H1 (cell line): ENCODE measurements around the gene MZF1. TPM values are rescaled to one million over a fixed set of nuclear protein-coding genes. Genes with fewer than 3 reads are reported as not detected.
A peak's percentile ranks its signal among the peaks of the same experiment; 100 is the strongest.

Experiments used
- CTCF ChIA-PET: fragments of 300-600 bp; sonication (Branson Sonifier 250); formaldehyde crosslinking; loops from one replicate; lab custom pipeline; 2021; ENCODE audit not compliant: partially characterized antibody; lab: Charles Lee
- POLR2A ChIA-PET: fragments of 300-600 bp; sonication (Branson Sonifier 250); formaldehyde crosslinking; loops from one replicate; lab custom pipeline; 2021; ENCODE audit warnings: inconsistent platforms; ENCODE audit not compliant: partially characterized antibody; lab: Charles Lee
- DNase-seq, 2 experiments: peaks; one replicate each; pipeline versions ENCODE4 v3.0.0 to v3.0.0-alpha.2; 2010 to 2022; ENCODE audit warnings: low spot score in 2 of 2, low read depth in 1 of 2, mixed read lengths in 1 of 2
- FAIRE-seq: peaks from 2 replicates; lab custom pipeline; 2011; peaks lifted over from hg19 to GRCh38; lab: Jason Lieb, UNC
- H2AFZ ChIP-seq: 2 replicates; pipeline ENCODE4 v1.8.1; 2012; ENCODE audit warnings: low read length, inconsistent platforms
- H2AK5ac ChIP-seq: 2 replicates; pipeline ENCODE4 v1.6.1; 2013; ENCODE audit warnings: low read depth, low read length
- H2BK120ac ChIP-seq: replicated peaks from 2 replicates; pipeline ENCODE3; 2013; ENCODE audit warnings: low read depth, low read length, inconsistent platforms
- H2BK12ac ChIP-seq: 2 replicates; pipeline ENCODE4 v1.6.1; 2013; ENCODE audit warnings: low read depth, low read length
- H2BK15ac ChIP-seq: 2 replicates; pipeline ENCODE4 v1.6.1; 2013; ENCODE audit warnings: low read length
- H2BK20ac ChIP-seq: 2 replicates; pipeline ENCODE4 v1.6.1; 2013; ENCODE audit warnings: low read length
- H2BK5ac ChIP-seq: 2 replicates; pipeline ENCODE4 v1.6.1; 2013; ENCODE audit warnings: low read depth, low read length
- H3K14ac ChIP-seq: 2 replicates; pipeline ENCODE4 v1.6.1; 2013; ENCODE audit warnings: inconsistent platforms; ENCODE audit not compliant: insufficient read length
- H3K18ac ChIP-seq: 2 replicates; pipeline ENCODE4 v1.6.1; 2013; ENCODE audit warnings: low read length; ENCODE audit errors: extremely low read depth
- H3K23ac ChIP-seq: 2 replicates; pipeline ENCODE4 v1.6.1; 2013; ENCODE audit warnings: inconsistent platforms; ENCODE audit not compliant: insufficient read length
- H3K23me2 ChIP-seq: 2 replicates; pipeline ENCODE4 v1.6.1; 2013; ENCODE audit warnings: low read depth, low read length
- H3K27ac ChIP-seq: 2 replicates; pipeline ENCODE4 v1.6.1; 2011; ENCODE audit warnings: low read depth, low read length, inconsistent platforms
- H3K27me3 ChIP-seq, 4 experiments: replicated peaks in 1 of 4; 1 replicate in 1 of 4; 2 replicates in 3 of 4; pipeline versions ENCODE4 v1.6.1 to v1.8.1; 2011 to 2013; ENCODE audit warnings: low read length in 3 of 4, mild to moderate bottlenecking in 3 of 4, inconsistent platforms in 2 of 4, mixed read lengths in 2 of 4, moderate library complexity in 1 of 4; ENCODE audit not compliant: control insufficient read depth in 3 of 4, insufficient read depth in 3 of 4; ENCODE audit errors: extremely low read depth in 1 of 4
- H3K36me3 ChIP-seq, 4 experiments: 2 replicates each; pipeline versions ENCODE4 v1.6.1 to v1.8.1; 2011 to 2013; ENCODE audit warnings: mild to moderate bottlenecking in 4 of 4, low read length in 3 of 4, moderate library complexity in 2 of 4, control low read depth in 1 of 4, inconsistent platforms in 1 of 4; ENCODE audit not compliant: insufficient read depth in 4 of 4, control insufficient read depth in 2 of 4
- H3K4ac ChIP-seq: replicated peaks from 2 replicates; pipeline ENCODE3; 2013; ENCODE audit warnings: low read length, low read depth, mixed read lengths, inconsistent platforms; ENCODE audit not compliant: insufficient read length
- H3K4me1 ChIP-seq, 4 experiments: replicated peaks in 1 of 4; 1 replicate in 1 of 4; 2 replicates in 3 of 4; pipeline versions ENCODE4 v1.6.1 to v1.8.1; 2011 to 2013; ENCODE audit warnings: low read length in 3 of 4, inconsistent platforms in 2 of 4, mixed read lengths in 1 of 4; ENCODE audit not compliant: insufficient read depth in 4 of 4, control insufficient read depth in 3 of 4
- H3K4me2 ChIP-seq, 2 experiments: 2 replicates each; pipeline versions ENCODE4 v1.6.1 to v1.8.1; 2011 to 2013; ENCODE audit warnings: low read depth in 2 of 2, low read length in 2 of 2, control low read depth in 1 of 2, inconsistent platforms in 1 of 2, mild to moderate bottlenecking in 1 of 2; ENCODE audit not compliant: insufficient read depth in 1 of 2
- H3K4me3 ChIP-seq, 4 experiments: fragments of 200-600, 300-600 bp in 1 of 4; sonication (generic), shearing (Covaris generic), sonication (Bioruptor Twin) in 1 of 4; 2 replicates each; pipeline versions ENCODE4 v1.5.1 to v1.8.1; 2011 to 2016; ENCODE audit warnings: low read length in 4 of 4, low read depth in 3 of 4, control low read depth in 2 of 4, inconsistent platforms in 2 of 4, mild to moderate bottlenecking in 2 of 4, mixed read lengths in 1 of 4, moderate library complexity in 1 of 4; ENCODE audit not compliant: insufficient read depth in 2 of 4; ENCODE audit errors: extremely low read depth in 1 of 4
- H3K56ac ChIP-seq: replicated peaks from 2 replicates; pipeline ENCODE3; 2013; ENCODE audit warnings: low read depth, mild to moderate bottlenecking, mixed read lengths, low read length, inconsistent platforms; ENCODE audit not compliant: insufficient read length
- H3K79me1 ChIP-seq: 2 replicates; pipeline ENCODE4 v1.6.1; 2013; ENCODE audit warnings: low read depth, low read length, control low read depth
- H3K79me2 ChIP-seq, 2 experiments: 2 replicates each; pipeline versions ENCODE4 v1.6.1 to v1.8.1; 2012 to 2013; ENCODE audit warnings: low read length in 2 of 2, mild to moderate bottlenecking in 2 of 2, inconsistent platforms in 1 of 2; ENCODE audit not compliant: insufficient read depth in 2 of 2, control insufficient read depth in 1 of 2
- H3K9ac ChIP-seq, 4 experiments: replicated peaks in 1 of 4; 1 replicate in 1 of 4; 2 replicates in 3 of 4; pipeline versions ENCODE4 v1.6.1 to v1.8.1; 2011 to 2013; ENCODE audit warnings: low read depth in 3 of 4, low read length in 3 of 4, control low read depth in 2 of 4, mild to moderate bottlenecking in 2 of 4, moderate library complexity in 2 of 4, inconsistent platforms in 1 of 4; ENCODE audit errors: extremely low read depth in 1 of 4
- H3K9me3 ChIP-seq, 2 experiments: 2 replicates each; pipeline versions ENCODE4 v1.6.1 to v1.8.1; 2012 to 2013; ENCODE audit warnings: mild to moderate bottlenecking in 2 of 2, moderate library complexity in 2 of 2, control low read depth in 1 of 2, inconsistent platforms in 1 of 2, low read depth in 1 of 2, low read length in 1 of 2, mixed read lengths in 1 of 2; ENCODE audit not compliant: insufficient read depth in 2 of 2
- H4K20me1 ChIP-seq, 2 experiments: replicated peaks in 1 of 2; 2 replicates each; pipeline versions ENCODE3 to v1.8.1; 2011 to 2013; ENCODE audit warnings: inconsistent platforms in 2 of 2, low read length in 2 of 2, mild to moderate bottlenecking in 1 of 2; ENCODE audit not compliant: insufficient read depth in 2 of 2, control insufficient read depth in 1 of 2
- H4K5ac ChIP-seq: 2 replicates; pipeline ENCODE4 v1.6.1; 2013; ENCODE audit warnings: low read length, low read depth, mixed read lengths, inconsistent platforms; ENCODE audit not compliant: insufficient read length
- H4K8ac ChIP-seq: 2 replicates; pipeline ENCODE4 v1.8.0; 2013; ENCODE audit warnings: mild to moderate bottlenecking, moderate library complexity, low read length, inconsistent platforms; ENCODE audit not compliant: insufficient read depth; ENCODE audit errors: extremely low read depth
- H4K91ac ChIP-seq: replicated peaks from 2 replicates; pipeline ENCODE3; 2013; ENCODE audit warnings: low read length, mixed read lengths, inconsistent platforms; ENCODE audit not compliant: insufficient read length
- BCL11A ChIP-seq, 2 experiments: IDR thresholded peaks; one replicate each; pipeline ENCODE4 v1.6.1; 2011; ENCODE audit warnings: low read depth in 2 of 2, low read length in 2 of 2, mild to moderate bottlenecking in 2 of 2
- EP300 ChIP-seq, 2 experiments: IDR thresholded peaks; 1 replicate in 1 of 2; 2 replicates in 1 of 2; pipeline ENCODE4 v1.6.1; 2011 to 2012; ENCODE audit warnings: low read depth in 2 of 2, low read length in 2 of 2, mild to moderate bottlenecking in 2 of 2, borderline replicate concordance in 1 of 2, inconsistent platforms in 1 of 2, moderate library complexity in 1 of 2
- FOSL1 ChIP-seq: IDR thresholded peaks from 2 replicates; pipeline ENCODE4 v1.6.1; 2011; ENCODE audit warnings: mild to moderate bottlenecking, low read depth, low read length, moderate library complexity; ENCODE audit not compliant: insufficient read depth
- HDAC6 ChIP-seq: IDR thresholded peaks from one replicate; pipeline ENCODE4 v1.7.1; 2012; ENCODE audit warnings: low read depth, mild to moderate bottlenecking, inconsistent platforms, low read length, moderate library complexity
- PHF8 ChIP-seq: fragments of 200-600 bp; sonication (generic); conservative IDR thresholded peaks from 2 replicates; pipeline ENCODE4 v1.7.1; 2012; ENCODE audit warnings: low read depth, mild to moderate bottlenecking, inconsistent platforms, low read length, moderate library complexity
- RBBP5 ChIP-seq: IDR thresholded peaks from 2 replicates; pipeline ENCODE4 v1.7.1; 2012; ENCODE audit warnings: low read depth, mild to moderate bottlenecking, inconsistent platforms, low read length, moderate library complexity, borderline replicate concordance
- SIRT6 ChIP-seq: IDR thresholded peaks from one replicate; pipeline ENCODE4 v1.7.1; 2012; ENCODE audit warnings: low read length, inconsistent platforms
- SRF ChIP-seq: IDR thresholded peaks from 2 replicates; pipeline ENCODE4 v1.6.1; 2011; ENCODE audit warnings: mild to moderate bottlenecking, low read depth, low read length, moderate library complexity
- WGBS, 2 experiments: shearing (Covaris generic) in 1 of 2; methylation state at CpG; one replicate each; pipeline versions ENCODE4 v1.1.6 to v1.1.7; 2013 to 2015; ENCODE audit warnings: low lambda C conversion rate in 2 of 2, mixed read lengths in 2 of 2, inconsistent platforms in 1 of 2, low coverage in 1 of 2, missing lambda C conversion rate in 1 of 2; ENCODE audit not compliant: insufficient replicate concordance in 2 of 2, insufficient coverage in 1 of 2, insufficient read length in 1 of 2; ENCODE audit errors: extremely low coverage in 1 of 2, missing lambda C conversion rate in 1 of 2; 5-methylcytosine and 5-hydroxymethylcytosine counted together
- polyA plus RNA-seq, 7 experiments: library from polyadenylated mRNA; depleted of rRNA in 3 of 7; stranded (reverse) in 5 of 7; unstranded in 2 of 7; fragments of >200 nt in 5 of 7; fragments of 200-250 nt in 2 of 7; gene quantifications; 1 replicate in 5 of 7; 2 replicates in 1 of 7; 4 replicates in 1 of 7; pipeline versions ENCODE4 v1.2.1 to v1.2.3, GENCODE V29; 2011 to 2013; ENCODE audit warnings: missing spikeins in 2 of 7, mixed read lengths in 2 of 7
- total RNA-seq: library from RNA; stranded (reverse); fragmentation: NEBNext Ultra II Directional; extraction: Animal tissue kit (Norgen Biotek cat#: 25700); gene quantifications from 2 replicates; pipeline ENCODE4 v1.2.1, GENCODE V29; 2021
- TF ChIP-seq, protein P1 (sequence below): IDR thresholded peaks from 2 replicates; pipeline ENCODE4 v1.6.1; 2012; ENCODE audit warnings: low read length, inconsistent platforms

The MZF1 gene
- total and polyA plus RNA-seq, 2 of the 8 experiments (the other 6 are each of a cell fraction or from before 2014, with no cell fraction given): 15.2 to 25.0 TPM

DNA sequence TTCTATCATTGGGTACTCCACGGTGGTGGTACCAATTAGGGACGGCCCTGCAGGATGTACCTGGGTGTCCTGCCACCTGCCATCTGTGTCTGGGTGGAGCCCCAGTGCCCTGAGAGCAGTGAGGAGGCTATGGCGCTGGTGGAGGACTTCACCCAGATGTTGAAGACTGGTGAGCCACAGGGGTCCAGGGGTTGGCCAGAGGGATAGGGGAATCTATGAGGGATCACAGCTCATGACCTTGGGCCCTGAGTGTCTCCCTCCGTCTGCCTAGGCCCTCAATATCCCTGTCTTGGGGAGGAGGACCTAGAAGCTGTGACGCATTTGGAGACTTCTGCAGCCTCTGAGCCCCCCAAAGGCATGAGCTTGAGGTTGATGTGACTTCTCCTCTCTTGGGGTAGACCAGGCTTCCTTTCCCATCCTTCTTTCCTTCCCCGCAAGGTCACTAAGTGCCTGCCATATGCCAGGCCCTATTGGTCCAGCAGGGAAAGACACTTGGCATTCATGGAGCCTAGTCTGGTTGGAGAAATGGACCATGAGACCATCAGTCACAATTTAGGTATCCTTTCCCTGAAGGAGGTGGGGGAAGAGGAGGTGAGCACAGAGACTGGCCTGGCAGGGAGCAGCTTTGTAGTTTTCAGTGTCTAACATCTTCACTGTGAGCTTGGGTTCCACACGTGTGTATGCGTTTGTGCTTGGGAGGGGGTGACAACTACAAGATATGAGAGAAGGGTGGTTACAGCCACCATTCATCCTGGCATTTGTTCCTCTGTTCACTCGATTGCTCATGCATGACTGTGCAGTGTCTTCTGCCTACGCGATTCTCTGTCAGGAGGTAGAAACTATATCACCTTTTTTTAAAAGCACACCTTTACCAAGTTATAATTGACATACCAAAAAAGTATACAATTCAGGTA is 5.1 kb upstream of the MZF1 start:
- no peak overlapping the region for H3K56ac ChIP-seq
- H2BK15ac ChIP-seq: no peak overlapping the region
- H3K9ac ChIP-seq: no peak overlapping the region
- WGBS, 2 experiments: 93% methylated on average over 11 of the region's 11 CpGs; no CpG with 5 or more reads in 1 of the 2 experiments
- H2AK5ac ChIP-seq: peak overlapping the region; percentile 67; the same call in 1 of the 2 replicates
- H3K4me3 ChIP-seq: no peak overlapping the region
- peaks cover 11% of the 10 kb centered on the region for H3K23me2 ChIP-seq
- peaks cover 0 to 14% (median 0%) of the 10 kb centered on the region in 4 experiments; a peak in 4 of 7 replicates for H3K4me1 ChIP-seq
- no peak overlapping the region for H3K4ac ChIP-seq
- H4K5ac ChIP-seq: no peak overlapping the region
- DNase-seq: no peak
- H4K91ac ChIP-seq: no peak overlapping the region
- no peak overlapping the region for H2BK20ac ChIP-seq
- H3K36me3 ChIP-seq: peaks cover 0 to 3% (median 0%) of the 10 kb centered on the region in 4 experiments; a peak in 1 of 8 replicates
- no peaks in the 10 kb centered on the region for H3K79me1 ChIP-seq
- no peak overlapping the region for H2BK5ac ChIP-seq
- no peak overlapping the region for H2BK120ac ChIP-seq
- POLR2A ChIA-PET: interaction anchor here (0.7 to 8.4 kb wide), 6 partner anchors 16 to 78 kb away, joined by 3 to 82 read pairs (median 4); partner anchors contain the start of gene ZBTB45
- no peaks in the 10 kb centered on the region for H3K27me3 ChIP-seq
- peaks cover 0 to 3% of the 10 kb centered on the region in 2 experiments; a peak in 1 of 4 replicates for H3K79me2 ChIP-seq
- H3K4me2 ChIP-seq: no peak overlapping the region
- no peak overlapping the region for H3K23ac ChIP-seq
- peaks cover 0 to 11% of the 10 kb centered on the region in 2 experiments for H4K20me1 ChIP-seq
- no peak overlapping the region for H3K18ac ChIP-seq
- no peak overlapping the region for H2AFZ ChIP-seq
- H4K8ac ChIP-seq: no peak overlapping the region
- FAIRE-seq: no peak
- H3K14ac ChIP-seq: no peak overlapping the region
- no peaks in the 10 kb centered on the region for H3K9me3 ChIP-seq
- no peak overlapping the region for H3K27ac ChIP-seq
- CTCF ChIA-PET: interaction anchor here (0.9 to 3.1 kb wide), 5 partner anchors 16 to 60 kb away, joined by 3 to 18 read pairs (median 7); partner anchors contain the start of gene ZBTB45
- H2BK12ac ChIP-seq: 0 out of 2 replicates have a peak overlapping the region, but pooled peaks have one; percentile 27
- TF ChIP-seq EP300 (IDR thresholded peaks at IDR 0.05; ENCODE audit: borderline replicate concordance in 1 of 2, low read depth in 2 of 2, low read length in 2 of 2) (no peak), FOSL1 (no peak), SIRT6 (no peak), HDAC6 (no peak), BCL11A (IDR thresholded peaks at IDR 0.05; ENCODE audit: low read depth in 2 of 2, low read length in 2 of 2) (no peak), RBBP5 (no peak), SRF (no peak), PHF8 (no peak)
- TF ChIP-seq, protein P1, sequence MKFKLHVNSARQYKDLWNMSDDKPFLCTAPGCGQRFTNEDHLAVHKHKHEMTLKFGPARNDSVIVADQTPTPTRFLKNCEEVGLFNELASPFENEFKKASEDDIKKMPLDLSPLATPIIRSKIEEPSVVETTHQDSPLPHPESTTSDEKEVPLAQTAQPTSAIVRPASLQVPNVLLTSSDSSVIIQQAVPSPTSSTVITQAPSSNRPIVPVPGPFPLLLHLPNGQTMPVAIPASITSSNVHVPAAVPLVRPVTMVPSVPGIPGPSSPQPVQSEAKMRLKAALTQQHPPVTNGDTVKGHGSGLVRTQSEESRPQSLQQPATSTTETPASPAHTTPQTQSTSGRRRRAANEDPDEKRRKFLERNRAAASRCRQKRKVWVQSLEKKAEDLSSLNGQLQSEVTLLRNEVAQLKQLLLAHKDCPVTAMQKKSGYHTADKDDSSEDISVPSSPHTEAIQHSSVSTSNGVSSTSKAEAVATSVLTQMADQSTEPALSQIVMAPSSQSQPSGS: no peak
